ENCODE measurements around the gene GATAD2B.

DNA sequence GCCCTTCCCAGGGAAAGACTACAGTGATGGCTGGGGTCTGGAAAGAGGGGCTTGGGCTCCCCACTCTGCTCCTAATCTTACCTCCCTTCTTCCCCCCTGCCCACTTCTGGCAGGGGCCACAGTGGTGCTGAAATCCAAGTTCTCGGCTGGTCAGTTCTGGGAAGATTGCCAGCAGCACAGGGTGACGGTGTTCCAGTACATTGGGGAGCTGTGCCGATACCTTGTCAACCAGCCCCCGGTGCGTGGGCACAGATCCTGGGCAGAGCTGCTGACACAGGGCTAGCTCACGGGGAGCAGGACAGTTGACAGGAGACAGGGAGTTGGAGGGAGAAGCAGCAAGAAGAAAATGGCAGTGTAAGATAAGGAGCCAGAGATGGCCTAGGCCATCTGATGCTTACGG lies 145.1 kb downstream of the GATAD2B start:
- TF ChIP-seq CTCF (conservative IDR thresholded peaks at IDR 0.05 in 1 of 2, IDR thresholded peaks at IDR 0.05 in 1 of 2; ENCODE audit: extremely low read depth in 1 of 2, insufficient read depth in 1 of 2, low read depth in 1 of 2, low read length in 2 of 2) (no peak), EZH2 (IDR thresholded peaks at IDR 0.05; ENCODE audit: borderline replicate concordance, low read length) (no peak)

Measured in mammary epithelial cell (primary cell).